IPS-18a (cell line): ENCODE data around the gene MCAM.

Experiments
- H3K27ac ChIP-seq: one replicate; pipeline ENCODE4 v1.5.1; 2013; ENCODE audit warnings: low read length
- H3K27me3 ChIP-seq: one replicate; pipeline ENCODE4 v1.6.1; 2013; ENCODE audit warnings: mild to moderate bottlenecking, low read length; ENCODE audit not compliant: control insufficient read depth, insufficient read depth
- H3K36me3 ChIP-seq: one replicate; pipeline ENCODE4 v1.6.1; 2013; ENCODE audit warnings: low read depth, low read length; ENCODE audit not compliant: control insufficient read depth
- H3K4me1 ChIP-seq: one replicate; pipeline ENCODE4 v1.6.1; 2013; ENCODE audit warnings: low read depth, low read length; ENCODE audit not compliant: control insufficient read depth
- H3K4me3 ChIP-seq: one replicate; pipeline ENCODE4 v1.5.1; 2013; ENCODE audit warnings: low read length
- H3K9ac ChIP-seq: one replicate; pipeline ENCODE4 v1.6.1; 2013; ENCODE audit warnings: mild to moderate bottlenecking, low read length, moderate library complexity
- H3K9me3 ChIP-seq: one replicate; pipeline ENCODE4 v1.6.1; 2013; ENCODE audit warnings: low read depth, low read length; ENCODE audit not compliant: control insufficient read depth

Gene MCAM

GRCh38 chr11:119309953-119310681 is 6.8 kb downstream of the MCAM start:
- Histone ChIP-seq H3K36me3 (peaks cover 20% of the 10 kb centered on the region), H3K27ac (no peak overlapping the region), H3K4me1 (peaks cover 3% of the 10 kb centered on the region), H3K9me3 (no peaks in the 10 kb centered on the region), H3K9ac (no peak overlapping the region), H3K4me3 (no peak overlapping the region), H3K27me3 (peaks cover 12% of the 10 kb centered on the region)

GRCh38 chr11:119309411-119309810 is 7.5 kb downstream of the MCAM start:
- Histone ChIP-seq H3K4me1 (peaks cover 3% of the 10 kb centered on the region), H3K27me3 (peaks cover 5% of the 10 kb centered on the region), H3K27ac (no peak overlapping the region), H3K9me3 (no peaks in the 10 kb centered on the region), H3K36me3 (peaks cover 23% of the 10 kb centered on the region), H3K4me3 (no peak overlapping the region), H3K9ac (no peak overlapping the region)

GRCh38 chr11:119307974-119308373 is 9.0 kb downstream of the MCAM start:
- H3K27ac ChIP-seq: no peak overlapping the region
- no peaks in the 10 kb centered on the region for H3K9me3 ChIP-seq
- peaks cover 3% of the 10 kb centered on the region for H3K4me1 ChIP-seq
- no peak overlapping the region for H3K4me3 ChIP-seq
- no peak overlapping the region for H3K9ac ChIP-seq
- no peaks in the 10 kb centered on the region for H3K27me3 ChIP-seq
- peaks cover 36% of the 10 kb centered on the region for H3K36me3 ChIP-seq

- peaks cover 3% of the 10 kb centered on the region for H3K4me1 ChIP-seq
- H3K36me3 ChIP-seq: peaks cover 36% of the 10 kb centered on the region
- H3K4me3 ChIP-seq: no peak overlapping the region
- no peak overlapping the region for H3K27ac ChIP-seq
- H3K27me3 ChIP-seq: no peaks in the 10 kb centered on the region
- no peaks in the 10 kb centered on the region for H3K9me3 ChIP-seq
- H3K9ac ChIP-seq: no peak overlapping the region
Measured at GRCh38 chr11:119307219-119307618, 9.7 kb downstream of the MCAM start.

- peaks cover 44% of the 10 kb centered on the region for H3K36me3 ChIP-seq
- H3K27me3 ChIP-seq: no peaks in the 10 kb centered on the region
- no peak overlapping the region for H3K27ac ChIP-seq
- no peak overlapping the region for H3K9ac ChIP-seq
- H3K9me3 ChIP-seq: no peaks in the 10 kb centered on the region
- peaks cover 3% of the 10 kb centered on the region for H3K4me1 ChIP-seq
- H3K4me3 ChIP-seq: no peak overlapping the region
Measured at GRCh38 chr11:119306373-119306890, 10.5 kb downstream of the MCAM start.

- Histone ChIP-seq H3K4me1 (peaks cover 3% of the 10 kb centered on the region), H3K27ac (no peak overlapping the region), H3K36me3 (peaks cover 50% of the 10 kb centered on the region), H3K9me3 (no peaks in the 10 kb centered on the region), H3K27me3 (no peaks in the 10 kb centered on the region), H3K9ac (no peak overlapping the region), H3K4me3 (no peak overlapping the region)
Measured at GRCh38 chr11:119305556-119306372, 11.2 kb downstream of the MCAM start.

GRCh38 chr11:119303227-119303718 is 13.7 kb downstream of the MCAM start:
- Histone ChIP-seq H3K36me3 (peaks cover 67% of the 10 kb centered on the region), H3K9me3 (no peaks in the 10 kb centered on the region), H3K4me1 (peaks cover 3% of the 10 kb centered on the region), H3K27me3 (no peaks in the 10 kb centered on the region), H3K9ac (no peak overlapping the region), H3K4me3 (no peak overlapping the region), H3K27ac (no peak overlapping the region)

- Histone ChIP-seq H3K36me3 (peaks cover 74% of the 10 kb centered on the region), H3K4me1 (no peaks in the 10 kb centered on the region), H3K27me3 (no peaks in the 10 kb centered on the region)
Measured at GRCh38 chr11:119300198-119300964, 16.5 kb downstream of the MCAM start.

GRCh38 chr11:119299416-119299815 is 17.5 kb downstream of the MCAM start:
- Histone ChIP-seq H3K9ac (no peak overlapping the region), H3K4me1 (no peaks in the 10 kb centered on the region), H3K27ac (no peak overlapping the region), H3K9me3 (no peaks in the 10 kb centered on the region), H3K36me3 (peaks cover 68% of the 10 kb centered on the region), H3K4me3 (no peak overlapping the region), H3K27me3 (no peaks in the 10 kb centered on the region)

More at GRCh38 chr11:119300198-119300964, 16.5 kb downstream of the MCAM start:
- Histone ChIP-seq H3K27ac (no peak overlapping the region), H3K9me3 (no peaks in the 10 kb centered on the region), H3K4me3 (no peak overlapping the region), H3K9ac (no peak overlapping the region)

- H3K36me3 ChIP-seq: peaks cover 63% of the 10 kb centered on the region
- H3K27ac ChIP-seq: no peak overlapping the region
- no peaks in the 10 kb centered on the region for H3K9me3 ChIP-seq
- H3K4me1 ChIP-seq: no peaks in the 10 kb centered on the region
- H3K4me3 ChIP-seq: no peak overlapping the region
- H3K9ac ChIP-seq: no peak overlapping the region
- H3K27me3 ChIP-seq: no peaks in the 10 kb centered on the region
Measured at GRCh38 chr11:119298726-119299125, 18.2 kb downstream of the MCAM start.

GRCh38 chr11:119297938-119298337 is 19.0 kb downstream of the MCAM start:
- Histone ChIP-seq H3K27me3 (no peaks in the 10 kb centered on the region), H3K9ac (no peak overlapping the region), H3K36me3 (peaks cover 55% of the 10 kb centered on the region), H3K4me3 (no peak overlapping the region), H3K4me1 (no peaks in the 10 kb centered on the region), H3K27ac (no peak overlapping the region), H3K9me3 (no peaks in the 10 kb centered on the region)
